Heart right ventricle (tissue), 16 donors: ENCODE results near the gene HLA-DMA. TPM values are rescaled to one million over a fixed set of nuclear protein-coding genes. Genes with fewer than 3 reads are reported as not detected.

Experiments
- ATAC-seq, 8 donors: fragments of 200-7000 bp; cut with Tn5 transposase; one replicate each; pipeline ENCODE4 v1.9.1; 2020; ENCODE audit warnings: mild to moderate bottlenecking in 8 of 8, moderate library complexity in 8 of 8, moderate number of reproducible peaks in 1 of 8
- DNase-seq, 2 donors: peaks; one replicate each; pipeline ENCODE4 v3.0.0-alpha.2; 2020
- H3K27ac ChIP-seq, 10 donors: fragments of 200-600 bp; sonication (generic) in 2 of 10; one replicate each; pipeline versions ENCODE4 v1.5.0 to v1.8.0; 2020 to 2022; ENCODE audit warnings: mild to moderate bottlenecking in 3 of 10
- H3K27me3 ChIP-seq, 7 donors: fragments of 200-600 bp; one replicate each; pipeline ENCODE4 v1.8.0; 2021 to 2022; ENCODE audit warnings: mild to moderate bottlenecking in 2 of 7
- H3K36me3 ChIP-seq, 9 donors: fragments of 200-600 bp; sonication (generic) in 1 of 9; one replicate each; pipeline versions ENCODE4 v1.5.0 to v1.8.0; 2020 to 2022; ENCODE audit warnings: mild to moderate bottlenecking in 2 of 9
- H3K4me1 ChIP-seq, 9 donors: fragments of 200-600 bp; sonication (generic) in 1 of 9; one replicate each; pipeline versions ENCODE4 v1.5.0 to v1.8.0; 2020 to 2022; ENCODE audit warnings: mild to moderate bottlenecking in 4 of 9
- H3K4me3 ChIP-seq, 10 donors: fragments of 200-600 bp; sonication (generic) in 2 of 10; one replicate each; pipeline versions ENCODE4 v1.5.0 to v1.8.0; 2020 to 2022; ENCODE audit warnings: mild to moderate bottlenecking in 7 of 10, moderate library complexity in 2 of 10
- H3K9me3 ChIP-seq, 11 donors: fragments of 200-600 bp in 10 of 11; sonication (generic) in 2 of 11; one replicate each; pipeline versions ENCODE4 v1.5.0 to v1.8.0; 2013 to 2022; ENCODE audit warnings: mild to moderate bottlenecking in 2 of 11, control low read depth in 1 of 11, moderate library complexity in 1 of 11
- WGBS, 2 donors: extraction: QIAGEN DNeasy Blood & Tissue Kit; methylation state at CpG; one replicate each; pipeline ENCODE4 v1.1.7; 2013; ENCODE audit warnings: inconsistent platforms in 1 of 2; 5-methylcytosine and 5-hydroxymethylcytosine counted together
- intact Hi-C, 10 donors: fragments of 100-400 bp; cut with DNase I; formaldehyde crosslinking; loops; one replicate each; pipeline versions ENCODE4 v1.11.1 to v1.14.2; 2022
- polyA plus RNA-seq, 2 donors: library from polyadenylated mRNA; stranded (reverse); fragments of 200-250 nt; gene quantifications; one replicate each; pipeline ENCODE4 v1.2.3, GENCODE V29; 2013
- total RNA-seq, 10 donors: library from RNA; stranded (reverse); fragmentation: NEBNext Ultra II Directional in 3 of 10; extraction: Animal tissue kit (Norgen Biotek cat#: 25700) in 3 of 10; gene quantifications; one replicate each; pipeline versions ENCODE4 v1.2.1 to v1.2.4, GENCODE V29; 2021 to 2023
- TF ChIP-seq, protein P1 (sequence below), 9 donors: fragments of 200-600 bp; sonication (generic) in 2 of 9; IDR thresholded peaks; one replicate each; pipeline versions ENCODE4 v1.5.0 to v1.8.0; 2021 to 2022; ENCODE audit warnings: antibody characterized with exemption in 9 of 9, mild to moderate bottlenecking in 5 of 9, moderate library complexity in 1 of 9
- donor health status: Arrhythmogenic right ventricular cardiomyopathy.
- donor health status: ischemic (EF 13 %, LVEDD 7.1; RV severe dilation, severe dysfunction).
- donor health status: healthy with polysubstance abuse.
- donor health status: DM: no; HTN: yes; CAD: no.
- donor health status: DM: no; HTN: no; CAD: no.
- donor health status: ischemic (EF 25% LVEDD 6.9; RV normal size, moderate dysfunction).
- donor health status: ischemic (EF 25% LVEDD 5.7; RV mildly dilated, moderate dysfunction).
- donor health status: healthy.
- donor health status: DM: yes; HTN: yes; CAD: no.
- donor health status: Ischemic cardiomyopathy.
- donor health status: ischemic (EF 35%, LVEDD 5.7; RV mildly dilated, moderate dysfunction).
- donor health status: nonischemic (EF 11% LVEDD 7.7; RV severe dilation, severe dysfunction).
- donor health status: DM: yes; HTN: yes; CAD: no.
- donor health status: PGD.
- donor health status: ischemic (EF 29% LVEDD 5.4; RV normal size, mild dysfunction).
- donor health status: nonischemic (EF 23%, LVEDD 6.1; RV moderate dilation, normal function).

The HLA-DMA gene
- total and polyA plus RNA-seq, 12 donors: 7.8 to 106 (median 14.5) TPM

GRCh38 chr6:32984622-32985389 is 31.9 kb upstream of the HLA-DMA start:
- Histone ChIP-seq H3K4me1 (peaks cover 0 to 24% (median 4%) of the 10 kb centered on the region in 9 donors), H3K27ac (no peak overlapping the region), H3K27me3 (no peaks in the 10 kb centered on the region), H3K4me3 (no peak overlapping the region), H3K9me3 (no peaks in the 10 kb centered on the region), H3K36me3 (peaks cover 2 to 41% (median 24%) of the 10 kb centered on the region in 9 donors)
- intact Hi-C loops: loop anchor here (1.0 to 5.0 kb wide), 10 partner anchors 50 to 100 kb away; no protein-coding TSS in a partner anchor
- TF ChIP-seq, protein P1, sequence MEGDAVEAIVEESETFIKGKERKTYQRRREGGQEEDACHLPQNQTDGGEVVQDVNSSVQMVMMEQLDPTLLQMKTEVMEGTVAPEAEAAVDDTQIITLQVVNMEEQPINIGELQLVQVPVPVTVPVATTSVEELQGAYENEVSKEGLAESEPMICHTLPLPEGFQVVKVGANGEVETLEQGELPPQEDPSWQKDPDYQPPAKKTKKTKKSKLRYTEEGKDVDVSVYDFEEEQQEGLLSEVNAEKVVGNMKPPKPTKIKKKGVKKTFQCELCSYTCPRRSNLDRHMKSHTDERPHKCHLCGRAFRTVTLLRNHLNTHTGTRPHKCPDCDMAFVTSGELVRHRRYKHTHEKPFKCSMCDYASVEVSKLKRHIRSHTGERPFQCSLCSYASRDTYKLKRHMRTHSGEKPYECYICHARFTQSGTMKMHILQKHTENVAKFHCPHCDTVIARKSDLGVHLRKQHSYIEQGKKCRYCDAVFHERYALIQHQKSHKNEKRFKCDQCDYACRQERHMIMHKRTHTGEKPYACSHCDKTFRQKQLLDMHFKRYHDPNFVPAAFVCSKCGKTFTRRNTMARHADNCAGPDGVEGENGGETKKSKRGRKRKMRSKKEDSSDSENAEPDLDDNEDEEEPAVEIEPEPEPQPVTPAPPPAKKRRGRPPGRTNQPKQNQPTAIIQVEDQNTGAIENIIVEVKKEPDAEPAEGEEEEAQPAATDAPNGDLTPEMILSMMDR (IDR thresholded peaks at IDR 0.05): peak; percentile 70 to 96 (median 92)
- WGBS, 2 donors: 12 to 14% methylated on average over 9 of the region's 9 CpGs
- peak; percentile 82 to 90 for DNase-seq
- ATAC-seq: peak; percentile 75 to 90 (median 84)

GRCh38 chr6:32983964-32984621 is 31.2 kb upstream of the HLA-DMA start:
- ATAC-seq: peak in 3 of 8 donors; percentile 4 to 27 (median 16)
- no peaks in the 10 kb centered on the region for H3K27me3 ChIP-seq
- DNase-seq: no peak
- TF ChIP-seq, protein P1 (IDR thresholded peaks at IDR 0.05): no peak
- H3K27ac ChIP-seq: no peak overlapping the region
- H3K4me3 ChIP-seq: no peak overlapping the region
- 50 to 56% methylated on average over 3 of the region's 3 CpGs for WGBS, 2 donors
- H3K4me1 ChIP-seq: peaks cover 0 to 27% (median 4%) of the 10 kb centered on the region in 9 donors
- H3K9me3 ChIP-seq: no peaks in the 10 kb centered on the region
- intact Hi-C loops: loop anchor here in 9 of 10 donors (1.0 to 5.0 kb wide), 8 partner anchors 49 to 99 kb away; no protein-coding TSS in a partner anchor
- peaks cover 4 to 48% (median 31%) of the 10 kb centered on the region in 9 donors for H3K36me3 ChIP-seq

DNA sequence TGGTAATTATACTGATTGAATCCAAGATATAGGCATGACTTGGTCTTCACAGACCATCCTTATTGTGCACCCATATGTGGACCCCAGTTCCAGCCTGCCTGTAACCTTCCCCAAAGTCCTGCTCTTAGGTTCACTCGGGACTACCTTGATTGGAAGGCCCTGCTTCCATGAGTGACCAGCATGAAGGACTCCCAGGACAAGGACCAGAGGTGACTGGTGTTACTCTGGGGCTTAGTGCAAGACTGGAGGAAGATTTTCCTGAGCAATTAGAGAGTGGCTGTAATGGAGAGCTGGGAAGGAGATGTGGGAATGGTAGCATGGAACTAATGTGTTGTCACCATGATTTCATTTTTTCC is 30.6 kb upstream of the HLA-DMA start:
- H3K36me3 ChIP-seq: peaks cover 4 to 55% (median 37%) of the 10 kb centered on the region in 9 donors
- no peaks in the 10 kb centered on the region for H3K27me3 ChIP-seq
- intact Hi-C loops: loop anchor here in 3 of 10 donors (2.0 to 5.0 kb wide), 2 partner anchors 91 to 97 kb away; no protein-coding TSS in a partner anchor
- peak in 3 of 8 donors; percentile 4 to 40 (median 14) for ATAC-seq
- no peak overlapping the region for H3K27ac ChIP-seq
- WGBS, 2 donors: 82 to 84% methylated on average over 1 of the region's 1 CpG
- TF ChIP-seq, protein P1 (IDR thresholded peaks at IDR 0.05): no peak
- DNase-seq: no peak
- H3K4me3 ChIP-seq: no peak overlapping the region
- H3K4me1 ChIP-seq: peaks cover 0 to 31% (median 7%) of the 10 kb centered on the region in 9 donors
- no peaks in the 10 kb centered on the region for H3K9me3 ChIP-seq

DNA sequence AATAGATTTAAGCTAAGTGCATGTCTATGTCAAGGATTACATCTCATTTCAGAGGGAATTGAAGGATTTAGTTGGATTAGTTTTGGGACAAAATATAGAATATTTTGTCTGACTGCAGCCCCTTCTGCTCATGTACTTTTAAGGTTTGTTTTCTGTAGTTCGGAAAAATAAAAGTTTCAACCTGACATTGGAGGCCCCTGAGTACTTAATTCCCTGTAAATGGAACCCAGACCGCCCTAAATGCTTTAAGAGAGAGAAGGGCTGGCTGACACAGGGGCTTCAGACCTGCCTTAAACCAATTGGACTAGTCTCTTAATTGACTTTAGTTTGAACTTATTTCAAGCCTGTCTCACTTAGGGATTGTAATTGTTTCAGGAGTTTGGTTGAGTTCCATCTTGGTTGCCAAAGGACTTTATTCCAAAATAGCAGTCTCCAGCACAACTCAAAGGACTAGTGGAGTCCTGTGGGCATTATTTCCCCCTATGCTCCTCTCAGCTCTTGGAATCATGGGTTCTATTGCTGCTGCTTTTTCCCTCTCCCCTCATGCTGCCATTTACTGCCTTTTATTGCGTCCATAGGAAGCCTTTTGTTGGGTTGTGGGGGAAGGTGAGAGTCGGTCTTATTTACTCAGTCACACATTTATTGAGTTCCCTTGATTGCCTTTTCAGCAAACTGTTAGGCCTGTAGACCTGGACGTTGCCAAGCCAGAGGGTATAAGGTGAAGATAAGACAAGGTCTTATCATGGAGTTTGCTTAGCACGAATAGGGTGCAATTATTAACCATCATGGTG is 30.0 kb upstream of the HLA-DMA start:
- peak in 2 of 8 donors; percentile 6 to 13 for ATAC-seq
- Histone ChIP-seq H3K27me3 (no peaks in the 10 kb centered on the region), H3K4me1 (peaks cover 0 to 37% (median 12%) of the 10 kb centered on the region in 9 donors), H3K36me3 (peaks cover 7 to 60% (median 43%) of the 10 kb centered on the region in 9 donors), H3K27ac (no peak overlapping the region), H3K9me3 (no peaks in the 10 kb centered on the region), H3K4me3 (no peak overlapping the region)
- TF ChIP-seq, protein P1 (IDR thresholded peaks at IDR 0.05): no peak
- WGBS, 2 donors: 55 to 60% methylated on average over 6 of the region's 6 CpGs
- DNase-seq: no peak
- intact Hi-C loops: loop anchor here in 3 of 10 donors (2.0 to 5.0 kb wide), 2 partner anchors 91 to 96 kb away; no protein-coding TSS in a partner anchor
